ENCODE measurements around the gene PITPNB. TPM values are rescaled to one million over a fixed set of nuclear protein-coding genes. Genes with fewer than 3 reads are reported as not detected.

The PITPNB gene
- total RNA-seq, 3 donors from 2014 or later = 41.1 to 49.2 (median 47.5) TPM

DNA sequence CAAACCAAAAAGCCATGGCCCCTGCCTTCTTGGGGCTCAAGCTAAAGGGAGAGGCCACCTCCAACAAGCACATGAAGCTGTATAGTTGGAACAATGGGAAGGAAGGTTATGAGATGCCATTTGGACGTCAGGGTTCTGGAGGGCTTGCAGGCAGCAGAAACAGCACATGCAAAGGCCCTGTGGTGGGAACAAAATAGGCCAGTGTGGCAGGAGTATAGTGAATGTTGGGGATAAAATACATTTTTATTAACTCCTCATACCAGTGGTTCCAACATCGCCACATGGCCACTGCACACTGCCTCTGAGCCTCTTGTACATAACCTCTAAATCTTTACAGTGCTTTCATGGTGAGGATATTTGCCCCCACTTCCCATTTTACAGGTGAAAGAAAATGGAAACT, 85.3 kb downstream of the PITPNB start:
- intact Hi-C loops (cut with DNase I; ENCODE audit: low total_unique reads) = no loop called here
- DNase-seq (ENCODE audit: low spot score in 2 of 2) = no peak
- Histone ChIP-seq H3K4me3 (no peak overlapping the region), H3K9me3 (no peaks in the 10 kb centered on the region), H3K27ac (no peak overlapping the region), H3K4me1 (no peaks in the 10 kb centered on the region), H3K36me3 (no peaks in the 10 kb centered on the region), H3K27me3 (no peaks in the 10 kb centered on the region)
- TF ChIP-seq POLR2A (IDR thresholded peaks at IDR 0.05) (no peak), POLR2AphosphoS5 (IDR thresholded peaks at IDR 0.05) (no peak), CTCF (IDR thresholded peaks at IDR 0.05) (no peak)

DNA sequence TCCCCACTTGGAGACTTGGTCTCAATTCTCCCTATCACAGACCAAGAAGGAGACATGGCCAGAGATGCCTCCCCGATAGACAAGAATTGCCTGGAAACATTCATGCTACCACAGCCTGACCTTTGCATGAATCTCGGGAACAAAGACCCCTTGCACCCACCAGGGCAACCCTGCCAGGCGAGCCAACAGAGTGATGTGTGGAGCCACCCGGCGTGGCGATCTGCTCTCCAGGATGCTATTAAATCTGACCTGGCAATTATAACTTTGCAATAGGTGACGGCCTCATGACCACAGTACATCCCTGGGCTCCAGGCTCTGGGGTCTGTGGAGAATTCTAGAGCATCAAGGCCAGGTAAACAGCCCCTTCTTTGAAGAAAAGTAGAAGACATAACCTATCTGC, 86.5 kb downstream of the PITPNB start:
- intact Hi-C loops (cut with DNase I; ENCODE audit: low total_unique reads) = no loop called here
- H3K27me3 ChIP-seq = no peaks in the 10 kb centered on the region
- H3K27ac ChIP-seq = no peak overlapping the region
- H3K4me1 ChIP-seq = no peaks in the 10 kb centered on the region
- TF ChIP-seq POLR2AphosphoS5 (IDR thresholded peaks at IDR 0.05) = no peak
- TF ChIP-seq CTCF (IDR thresholded peaks at IDR 0.05) = no peak
- TF ChIP-seq POLR2A (IDR thresholded peaks at IDR 0.05) = no peak
- DNase-seq (ENCODE audit: low spot score in 2 of 2) = no peak
- H3K4me3 ChIP-seq = no peak overlapping the region
- no peaks in the 10 kb centered on the region for H3K36me3 ChIP-seq
- H3K9me3 ChIP-seq = no peaks in the 10 kb centered on the region

- intact Hi-C loops (cut with DNase I; ENCODE audit: low total_unique reads) = no loop called here
- TF ChIP-seq CTCF (IDR thresholded peaks at IDR 0.05) (no peak), POLR2AphosphoS5 (IDR thresholded peaks at IDR 0.05) (no peak), POLR2A (IDR thresholded peaks at IDR 0.05) (no peak)
- H3K4me1 ChIP-seq = no peaks in the 10 kb centered on the region
Measured at GRCh38 chr22:27829620-27830019, 89.4 kb downstream of the PITPNB start.

GRCh38 chr22:27827604-27828587, 91.2 kb downstream of the PITPNB start:
- no peaks in the 10 kb centered on the region for H3K27me3 ChIP-seq
- no peaks in the 10 kb centered on the region for H3K9me3 ChIP-seq
- intact Hi-C loops (cut with DNase I; ENCODE audit: low total_unique reads) = no loop called here
- peak in 1 of 2 donors; percentile 38 for DNase-seq (ENCODE audit: low spot score in 2 of 2)
- H3K27ac ChIP-seq = peak overlapping the region; percentile 72 to 80
- TF ChIP-seq POLR2A (IDR thresholded peaks at IDR 0.05) (no peak), CTCF (IDR thresholded peaks at IDR 0.05) (no peak), POLR2AphosphoS5 (IDR thresholded peaks at IDR 0.05) (peak in 2 of 3 donors; percentile 36 to 48)
- no peaks in the 10 kb centered on the region for H3K4me1 ChIP-seq
- no peak overlapping the region for H3K4me3 ChIP-seq
- no peaks in the 10 kb centered on the region for H3K36me3 ChIP-seq

More at GRCh38 chr22:27829620-27830019, 89.4 kb downstream of the PITPNB start:
- Histone ChIP-seq H3K27ac (no peak overlapping the region), H3K4me3 (no peak overlapping the region), H3K36me3 (no peaks in the 10 kb centered on the region), H3K9me3 (no peaks in the 10 kb centered on the region), H3K27me3 (no peaks in the 10 kb centered on the region)
- DNase-seq (ENCODE audit: low spot score in 2 of 2) = no peak

GRCh38 chr22:27825174-27825573, 93.9 kb downstream of the PITPNB start:
- Histone ChIP-seq H3K36me3 (no peaks in the 10 kb centered on the region), H3K4me1 (no peaks in the 10 kb centered on the region), H3K27me3 (no peaks in the 10 kb centered on the region), H3K4me3 (no peak overlapping the region), H3K27ac (no peak overlapping the region), H3K9me3 (no peaks in the 10 kb centered on the region)
- intact Hi-C loops (cut with DNase I; ENCODE audit: low total_unique reads) = no loop called here
- DNase-seq (ENCODE audit: low spot score in 2 of 2) = no peak
- TF ChIP-seq POLR2A (IDR thresholded peaks at IDR 0.05) = no peak
- no peak for TF ChIP-seq CTCF (IDR thresholded peaks at IDR 0.05)

All from breast epithelium (tissue), 4 donors.